ENCODE measurements around the gene NOX3.

GRCh38 chr6:155448668-155449449 lies 6.8 kb downstream of the NOX3 start:
- TF ChIP-seq CSRNP3 (CRISPR knock-in tag; IDR thresholded peaks at IDR 0.05): no peak
- TF ChIP-seq TSHZ2 (CRISPR knock-in tag; IDR thresholded peaks at IDR 0.05): no peak
- no peak for TF ChIP-seq ZFP30 (CRISPR knock-in tag; IDR thresholded peaks at IDR 0.05)
- no peak for TF ChIP-seq ZNF70 (CRISPR knock-in tag; IDR thresholded peaks at IDR 0.05)
- no peak for TF ChIP-seq CSDC2 (CRISPR knock-in tag; IDR thresholded peaks at IDR 0.05)
- TF ChIP-seq ZC3H10 (CRISPR knock-in tag; IDR thresholded peaks at IDR 0.05): no peak
- no peak for TF ChIP-seq CREB5 (CRISPR knock-in tag; IDR thresholded peaks at IDR 0.05; ENCODE audit: low read depth)
- no peak for TF ChIP-seq RARB (CRISPR knock-in tag; IDR thresholded peaks at IDR 0.05)

All from SK-N-SH treated with all-trans-retinoic acid at 6 μM for 48 hours (cell line).